Lung (tissue), 12 donors: ENCODE data around the gene SCN4A. TPM values are rescaled to one million over a fixed set of nuclear protein-coding genes. Genes with fewer than 3 reads are reported as not detected.

Experiments
- ATAC-seq: fragments of 200-7000 bp; cut with Tn5 transposase; one replicate; pipeline ENCODE4 v1.9.1; 2020; ENCODE audit warnings: moderate number of reproducible peaks; ENCODE audit not compliant: insufficient read depth, low FRiP score
- DNase-seq, 3 donors: peaks; one replicate each; pipeline ENCODE4 v3.0.0-alpha.2; 2013 to 2017
- H3K27ac ChIP-seq, 2 donors: one replicate each; pipeline ENCODE4 v1.5.1; 2013; ENCODE audit warnings: mild to moderate bottlenecking in 2 of 2, moderate library complexity in 2 of 2, control low read depth in 1 of 2, inconsistent platforms in 1 of 2, low read depth in 1 of 2, low read length in 1 of 2
- H3K27me3 ChIP-seq, 3 donors: one replicate each; pipeline ENCODE4 v1.5.1; 2013; ENCODE audit warnings: low read length in 2 of 3; ENCODE audit not compliant: control insufficient read depth in 3 of 3, insufficient read depth in 3 of 3
- H3K36me3 ChIP-seq, 4 donors: one replicate each; pipeline ENCODE4 v1.5.1; 2013; ENCODE audit warnings: low read length in 4 of 4, mild to moderate bottlenecking in 1 of 4, moderate library complexity in 1 of 4; ENCODE audit not compliant: control insufficient read depth in 4 of 4, insufficient read depth in 4 of 4
- H3K4me1 ChIP-seq, 5 donors: one replicate each; pipeline ENCODE4 v1.5.1; 2013; ENCODE audit warnings: low read length in 5 of 5, mild to moderate bottlenecking in 2 of 5, moderate library complexity in 1 of 5; ENCODE audit not compliant: control insufficient read depth in 5 of 5, insufficient read depth in 5 of 5
- H3K4me3 ChIP-seq: one replicate; pipeline ENCODE4 v1.5.1; 2013; ENCODE audit warnings: mild to moderate bottlenecking, control low read depth, moderate library complexity
- H3K9ac ChIP-seq, 2 donors: one replicate each; pipeline ENCODE4 v1.5.1; 2013; ENCODE audit warnings: low read length in 2 of 2, control low read depth in 1 of 2; ENCODE audit not compliant: insufficient read depth in 1 of 2
- H3K9me3 ChIP-seq, 4 donors: one replicate each; pipeline ENCODE4 v1.5.1; 2013; ENCODE audit warnings: low read length in 3 of 4, mild to moderate bottlenecking in 1 of 4, moderate library complexity in 1 of 4; ENCODE audit not compliant: control insufficient read depth in 4 of 4, insufficient read depth in 3 of 4
- CTCF ChIP-seq: IDR thresholded peaks from 2 replicates; pipeline ENCODE4 v1.5.1; 2012; ENCODE audit warnings: mild to moderate bottlenecking; ENCODE audit errors: control extremely low read depth, extremely low read depth
- WGBS, 2 donors: extraction: QIAGEN DNeasy Blood & Tissue Kit; methylation state at CpG; one replicate each; pipeline ENCODE4 v1.1.7; 2013; 5-methylcytosine and 5-hydroxymethylcytosine counted together
- polyA plus RNA-seq, 2 donors: library from polyadenylated mRNA; stranded (reverse); fragments of 200-250 nt; gene quantifications; one replicate each; pipeline ENCODE4 v1.2.1, GENCODE V29; 2013
- total RNA-seq, 2 donors: library from RNA; depleted of rRNA in 1 of 2; stranded (reverse); fragments of >200 nt in 1 of 2; gene quantifications; one replicate each; pipeline ENCODE4 v1.2.1, GENCODE V29; 2014 to 2021
- donor health status: control.
- donor health status: control.
- donor health status: Bipolar disorder and iron deficiency.
- donor health status: healthy.
- donor health status: DM: yes; HTN: yes; CAD: no.

The SCN4A gene
- total and polyA plus RNA-seq, 4 donors: 0.11 to 0.49 (median 0.22) TPM

- Histone ChIP-seq H3K4me3 (no peak overlapping the region), H3K9ac (no peak overlapping the region), H3K27me3 (no peaks in the 10 kb centered on the region), H3K9me3 (no peaks in the 10 kb centered on the region), H3K27ac (no peak overlapping the region), H3K4me1 (peaks cover 0 to 15% (median 0%) of the 10 kb centered on the region in 5 donors), H3K36me3 (no peaks in the 10 kb centered on the region)
- 83 to 86% methylated on average over 10 of the region's 10 CpGs for WGBS, 2 donors
- TF ChIP-seq CTCF: no peak
- DNase-seq (no peak), ATAC-seq (no peak)
Measured at GRCh38 chr17:63974594-63975192, 2.0 kb upstream of the SCN4A start.

GRCh38 chr17:63973930-63974593, 1.3 kb upstream of the SCN4A start:
- ATAC-seq (no peak), DNase-seq (no peak)
- WGBS, 2 donors: 79 to 87% methylated on average over 12 of the region's 12 CpGs
- Histone ChIP-seq H3K36me3 (no peaks in the 10 kb centered on the region), H3K4me1 (peaks cover 0 to 9% (median 0%) of the 10 kb centered on the region in 5 donors), H3K9me3 (no peaks in the 10 kb centered on the region), H3K27me3 (no peaks in the 10 kb centered on the region), H3K9ac (no peak overlapping the region), H3K27ac (no peak overlapping the region), H3K4me3 (no peak overlapping the region)
- TF ChIP-seq CTCF: no peak

GRCh38 chr17:63973247-63973646, 529 bp upstream of the SCN4A start:
- TF ChIP-seq CTCF: no peak
- 91 to 94% methylated on average over 6 of the region's 6 CpGs for WGBS, 2 donors
- H3K9ac ChIP-seq: no peak overlapping the region

More at GRCh38 chr17:63973247-63973646, 529 bp upstream of the SCN4A start:
- DNase-seq: no peak
- H3K4me3 ChIP-seq: no peak overlapping the region
- H3K9me3 ChIP-seq: no peaks in the 10 kb centered on the region
- no peaks in the 10 kb centered on the region for H3K27me3 ChIP-seq
- ATAC-seq: no peak
- no peaks in the 10 kb centered on the region for H3K36me3 ChIP-seq
- H3K27ac ChIP-seq: no peak overlapping the region
- peaks cover 0 to 1% (median 0%) of the 10 kb centered on the region in 5 donors for H3K4me1 ChIP-seq
